Neural cell (in vitro differentiated cells): ENCODE measurements around the gene SPON2.

Source experiments
- EP300 ChIP-seq: fragments of 450-650 bp; conservative IDR thresholded peaks from 2 replicates; pipeline ENCODE4 v1.6.1; 2014; ENCODE audit warnings: antibody characterized with exemption, mild to moderate bottlenecking, moderate library complexity; ENCODE audit not compliant: poor library complexity, severe bottlenecking
- REST ChIP-seq: IDR thresholded peaks from 2 replicates; pipeline ENCODE4 v1.6.1; 2012; ENCODE audit warnings: borderline replicate concordance
- TF ChIP-seq, protein P1 (sequence below): fragments of 450-650 bp; IDR thresholded peaks from 2 replicates; pipeline ENCODE4 v1.5.1; 2014; ENCODE audit warnings: antibody characterized with exemption, mild to moderate bottlenecking, moderate library complexity; ENCODE audit not compliant: poor library complexity, severe bottlenecking

DNA sequence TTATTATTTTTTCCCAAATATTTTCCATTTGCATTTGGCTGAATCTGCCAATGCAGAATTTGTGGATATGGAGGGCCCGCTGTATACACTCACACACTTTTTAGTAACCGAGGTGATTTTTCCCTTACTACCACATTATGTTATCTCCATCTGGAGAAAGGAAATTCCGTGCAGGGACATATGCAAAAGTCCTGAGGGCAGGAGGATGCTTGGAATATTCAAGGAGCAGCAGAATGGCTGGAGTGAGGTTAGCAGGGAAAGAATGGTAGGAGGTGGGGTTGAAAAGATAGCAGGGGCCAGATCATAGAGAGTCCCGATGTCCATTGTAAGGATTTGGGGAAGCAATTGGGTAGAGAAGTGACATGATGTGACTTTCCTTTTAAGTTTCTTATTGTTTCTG is 47.6 kb downstream of the SPON2 start:
- TF ChIP-seq EP300 (no peak), REST (no peak)
- TF ChIP-seq, protein P1, sequence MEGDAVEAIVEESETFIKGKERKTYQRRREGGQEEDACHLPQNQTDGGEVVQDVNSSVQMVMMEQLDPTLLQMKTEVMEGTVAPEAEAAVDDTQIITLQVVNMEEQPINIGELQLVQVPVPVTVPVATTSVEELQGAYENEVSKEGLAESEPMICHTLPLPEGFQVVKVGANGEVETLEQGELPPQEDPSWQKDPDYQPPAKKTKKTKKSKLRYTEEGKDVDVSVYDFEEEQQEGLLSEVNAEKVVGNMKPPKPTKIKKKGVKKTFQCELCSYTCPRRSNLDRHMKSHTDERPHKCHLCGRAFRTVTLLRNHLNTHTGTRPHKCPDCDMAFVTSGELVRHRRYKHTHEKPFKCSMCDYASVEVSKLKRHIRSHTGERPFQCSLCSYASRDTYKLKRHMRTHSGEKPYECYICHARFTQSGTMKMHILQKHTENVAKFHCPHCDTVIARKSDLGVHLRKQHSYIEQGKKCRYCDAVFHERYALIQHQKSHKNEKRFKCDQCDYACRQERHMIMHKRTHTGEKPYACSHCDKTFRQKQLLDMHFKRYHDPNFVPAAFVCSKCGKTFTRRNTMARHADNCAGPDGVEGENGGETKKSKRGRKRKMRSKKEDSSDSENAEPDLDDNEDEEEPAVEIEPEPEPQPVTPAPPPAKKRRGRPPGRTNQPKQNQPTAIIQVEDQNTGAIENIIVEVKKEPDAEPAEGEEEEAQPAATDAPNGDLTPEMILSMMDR = no peak
